Renal pelvis (tissue), 4 donors: ENCODE results near the gene MBP. TPM values are rescaled to one million over a fixed set of nuclear protein-coding genes. Genes with fewer than 3 reads are reported as not detected.
A peak's percentile ranks its signal among the peaks of the same experiment; 100 is the strongest.

ENCODE experiments used
- DNase-seq: peaks from one replicate; pipeline ENCODE4 v3.0.0-alpha.2; 2013
- polyA plus RNA-seq, 3 donors: library from polyadenylated mRNA; unstranded; fragments of 120-200 nt; gene quantifications; one replicate each; pipeline ENCODE4 v1.2.1, GENCODE V29; 2013; ENCODE audit not compliant: insufficient read length in 3 of 3

MBP gene
- polyA plus RNA-seq, 3 donors = 18.5 to 20.4 (median 19.7) TPM

GRCh38 chr18:77087393-77088141 lies 45.0 kb downstream of the MBP start:
- DNase-seq = peak; percentile 59

- no peak for DNase-seq
Measured at GRCh38 chr18:77086656-77087392, 45.8 kb downstream of the MBP start.

- DNase-seq = no peak
Measured at GRCh38 chr18:77086034-77086433, 46.5 kb downstream of the MBP start.

- no peak for DNase-seq
Measured at GRCh38 chr18:77084688-77085035, 47.9 kb downstream of the MBP start.

GRCh38 chr18:77082316-77082955 lies 50.1 kb downstream of the MBP start:
- no peak for DNase-seq

GRCh38 chr18:77081390-77081778 lies 51.2 kb downstream of the MBP start:
- DNase-seq = no peak

GRCh38 chr18:77079954-77080682 lies 52.5 kb downstream of the MBP start:
- no peak for DNase-seq

- DNase-seq = no peak
Measured at GRCh38 chr18:77079088-77079487, 53.5 kb downstream of the MBP start.

- no peak for DNase-seq
Measured at GRCh38 chr18:77078690-77079070, 53.9 kb downstream of the MBP start.

- DNase-seq = no peak
Measured at GRCh38 chr18:77077941-77078689, 54.5 kb downstream of the MBP start.

- no peak for DNase-seq
Measured at GRCh38 chr18:77077401-77077800, 55.2 kb downstream of the MBP start.

GRCh38 chr18:77076111-77076510 lies 56.5 kb downstream of the MBP start:
- no peak for DNase-seq

GRCh38 chr18:77074431-77074830 lies 58.2 kb downstream of the MBP start:
- no peak for DNase-seq

GRCh38 chr18:77073336-77074093 lies 59.1 kb downstream of the MBP start:
- no peak for DNase-seq

- DNase-seq = no peak
Measured at GRCh38 chr18:77072566-77072965, 60.0 kb downstream of the MBP start.

- no peak for DNase-seq
Measured at GRCh38 chr18:77071711-77072292, 60.8 kb downstream of the MBP start.

- DNase-seq = no peak
Measured at GRCh38 chr18:77071061-77071460, 61.5 kb downstream of the MBP start.

GRCh38 chr18:77070627-77071026 lies 62.0 kb downstream of the MBP start:
- no peak for DNase-seq

GRCh38 chr18:77069931-77070330 lies 62.7 kb downstream of the MBP start:
- no peak for DNase-seq

- DNase-seq = no peak
Measured at GRCh38 chr18:77069482-77069881, 63.1 kb downstream of the MBP start.
